Measurements from ENCODE around the gene FBXO36. TPM values are rescaled to one million over a fixed set of nuclear protein-coding genes. Genes with fewer than 3 reads are reported as not detected.

FBXO36 gene
- total RNA-seq, 1 donor from 2014 or later: 1.9 TPM

DNA sequence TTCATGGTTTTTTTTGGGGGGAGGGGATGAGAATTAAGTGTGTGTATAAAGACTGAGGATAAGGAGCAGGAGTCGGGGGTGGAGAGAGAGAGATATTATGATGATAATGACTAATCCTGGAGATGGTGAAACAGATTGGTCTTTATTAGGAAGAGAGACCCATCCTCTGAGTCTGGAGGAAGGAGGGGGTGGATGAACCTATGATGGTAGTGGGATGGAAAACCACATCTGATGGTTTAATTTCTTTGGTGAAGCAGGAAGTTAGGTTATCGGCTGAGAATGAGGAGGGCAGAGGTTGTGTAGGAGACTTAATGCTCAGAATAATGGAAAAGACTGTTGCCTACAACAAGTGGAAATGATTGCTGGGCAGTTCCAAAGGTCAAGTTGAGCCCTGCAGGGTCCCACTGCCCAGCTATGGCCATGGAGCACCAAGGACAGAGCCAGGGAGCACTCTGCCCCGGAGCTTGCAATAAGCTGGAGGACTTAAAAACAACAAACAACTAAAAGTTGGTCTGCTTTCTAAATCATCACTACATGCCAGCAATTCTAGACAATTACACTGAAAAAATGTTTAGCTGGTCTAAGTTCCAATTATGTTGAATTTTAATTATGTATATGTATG is 138.5 kb downstream of the FBXO36 start:
- DNase-seq (ENCODE audit: low read depth) (peak; percentile 30), FAIRE-seq (no peak)
- Histone ChIP-seq H4K20me1 (ENCODE audit: insufficient read depth, low read length) (no peaks in the 10 kb centered on the region), H3K36me3 (ENCODE audit: insufficient read depth, low read length) (no peaks in the 10 kb centered on the region), H3K4me1 (ENCODE audit: insufficient read depth, low read length) (peaks cover 9% of the 10 kb centered on the region), H3K27ac (ENCODE audit: low read depth, low read length) (no peak overlapping the region), H3K4me3 (ENCODE audit: insufficient read depth, low read depth, low read length) (no peak overlapping the region), H3K27me3 (ENCODE audit: insufficient read depth, low read length) (no peaks in the 10 kb centered on the region), H3K79me2 (ENCODE audit: insufficient read depth, low read length) (no peaks in the 10 kb centered on the region), H3K9ac (ENCODE audit: low read length) (no peak overlapping the region), H2AFZ (ENCODE audit: low read depth, low read length) (no peak overlapping the region), H3K4me2 (ENCODE audit: low read length) (peak overlapping the region; percentile 49), H3K9me3 (ENCODE audit: insufficient read depth, low read depth, low read length) (no peaks in the 10 kb centered on the region)
- Mint-ChIP-seq H3K4me3 (ENCODE audit: unreplicated experiment) (peak overlapping the region; percentile 1), H3K4me1 (ENCODE audit: low read depth, unreplicated experiment) (peaks cover 9% of the 10 kb centered on the region), H3K36me3 (ENCODE audit: low read depth, unreplicated experiment) (no peaks in the 10 kb centered on the region), H3K27ac (ENCODE audit: unreplicated experiment) (peak overlapping the region; percentile 83), H3K27me3 (ENCODE audit: low read depth, unreplicated experiment) (peaks cover 2% of the 10 kb centered on the region), H3K9me3 (ENCODE audit: unreplicated experiment) (no peaks in the 10 kb centered on the region)
- TF ChIP-seq, protein P1, sequence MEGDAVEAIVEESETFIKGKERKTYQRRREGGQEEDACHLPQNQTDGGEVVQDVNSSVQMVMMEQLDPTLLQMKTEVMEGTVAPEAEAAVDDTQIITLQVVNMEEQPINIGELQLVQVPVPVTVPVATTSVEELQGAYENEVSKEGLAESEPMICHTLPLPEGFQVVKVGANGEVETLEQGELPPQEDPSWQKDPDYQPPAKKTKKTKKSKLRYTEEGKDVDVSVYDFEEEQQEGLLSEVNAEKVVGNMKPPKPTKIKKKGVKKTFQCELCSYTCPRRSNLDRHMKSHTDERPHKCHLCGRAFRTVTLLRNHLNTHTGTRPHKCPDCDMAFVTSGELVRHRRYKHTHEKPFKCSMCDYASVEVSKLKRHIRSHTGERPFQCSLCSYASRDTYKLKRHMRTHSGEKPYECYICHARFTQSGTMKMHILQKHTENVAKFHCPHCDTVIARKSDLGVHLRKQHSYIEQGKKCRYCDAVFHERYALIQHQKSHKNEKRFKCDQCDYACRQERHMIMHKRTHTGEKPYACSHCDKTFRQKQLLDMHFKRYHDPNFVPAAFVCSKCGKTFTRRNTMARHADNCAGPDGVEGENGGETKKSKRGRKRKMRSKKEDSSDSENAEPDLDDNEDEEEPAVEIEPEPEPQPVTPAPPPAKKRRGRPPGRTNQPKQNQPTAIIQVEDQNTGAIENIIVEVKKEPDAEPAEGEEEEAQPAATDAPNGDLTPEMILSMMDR (IDR thresholded peaks at IDR 0.05; ENCODE audit: insufficient read depth, low read depth, low read length): no peak
- TF ChIP-seq EZH2 (IDR thresholded peaks at IDR 0.05; ENCODE audit: insufficient read depth, low read length): no peak

Other genes with a start within 250 kb of the FBXO36 start
- 0.82 and 1.0 TPM in 2 replicates for gene DNER, start 207.9 kb upstream of the FBXO36 start, total RNA-seq
- 366 and 379 TPM in 2 replicates for gene TRIP12, start 494 bp upstream of the FBXO36 start, total RNA-seq
- 3.5 and 4.2 TPM in 2 replicates for gene SLC16A14, start 146.4 kb downstream of the FBXO36 start, total RNA-seq